HG03565 (cell line): ENCODE measurements around the gene CGNL1.

Source experiments
- ATAC-seq: cut with Tn5 transposase; IDR thresholded peaks from one replicate; pipeline ENCODE4 v1.9.1; 2021; ENCODE audit warnings: mild to moderate bottlenecking, moderate library complexity; ENCODE audit not compliant: unreplicated experiment

The CGNL1 gene

GRCh38 chr15:57519806-57520205 lies 143.5 kb downstream of the CGNL1 start:
- no peak for ATAC-seq

DNA sequence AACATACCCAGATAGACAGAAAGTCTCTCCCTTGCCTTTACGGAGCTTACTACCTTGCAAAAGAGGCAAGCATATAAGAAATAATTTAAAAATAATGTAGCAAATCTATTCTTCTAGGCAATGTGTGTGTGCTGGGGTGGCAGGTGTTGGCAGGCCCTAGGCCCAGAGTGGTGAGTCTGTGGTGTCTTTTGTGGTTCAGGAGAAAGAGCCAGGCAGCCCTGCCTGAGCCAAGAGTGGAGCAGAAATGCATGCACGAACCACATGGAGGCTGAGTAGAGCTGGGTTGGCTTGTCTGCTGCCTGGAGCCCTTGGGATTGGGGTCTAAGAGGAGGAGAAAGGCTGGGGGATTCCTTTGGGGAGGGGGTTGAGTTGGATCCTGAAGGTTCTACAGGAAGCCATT lies 145.2 kb downstream of the CGNL1 start:
- ATAC-seq = no peak

DNA sequence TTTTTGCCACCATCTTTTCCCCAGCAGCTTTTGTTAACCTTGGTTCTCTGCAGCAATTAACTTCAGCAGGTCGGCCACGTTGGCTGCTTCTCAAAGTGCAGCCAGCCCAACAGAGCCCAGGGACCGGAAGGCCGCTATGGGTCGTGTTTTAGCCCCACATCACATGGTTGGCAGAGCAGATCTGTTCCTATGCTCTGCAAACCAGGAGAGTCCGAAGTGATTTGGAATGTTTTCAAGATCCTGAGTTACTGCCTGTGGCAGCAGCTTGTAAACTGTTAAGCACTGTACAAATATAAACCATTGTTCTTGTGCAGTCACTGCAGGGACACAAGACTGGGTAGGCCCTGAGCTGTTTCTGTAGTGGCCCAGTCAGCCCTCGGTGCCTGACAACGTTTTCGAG lies 145.8 kb downstream of the CGNL1 start:
- ATAC-seq = no peak

- no peak for ATAC-seq
Measured at GRCh38 chr15:57525581-57525980, 149.3 kb downstream of the CGNL1 start.

DNA sequence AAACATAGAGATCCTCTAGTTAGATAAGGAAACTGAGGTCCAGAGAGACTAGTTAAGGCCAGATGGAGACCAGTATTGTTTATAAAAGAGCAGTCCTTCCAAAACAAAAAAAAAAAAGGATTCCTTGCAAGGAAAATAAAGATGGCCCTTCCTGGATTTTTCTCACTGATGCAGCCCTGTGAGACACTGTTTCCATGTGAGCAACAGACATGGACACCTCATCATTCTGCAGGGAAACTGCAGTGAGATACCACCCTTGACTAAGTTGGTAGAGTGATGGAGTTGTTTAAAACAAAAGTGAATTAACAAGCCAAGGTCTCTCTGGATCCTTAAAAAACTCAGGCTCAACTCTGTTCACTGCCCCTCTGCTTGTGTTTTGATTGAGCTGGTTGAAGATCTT lies 149.8 kb downstream of the CGNL1 start:
- no peak for ATAC-seq

DNA sequence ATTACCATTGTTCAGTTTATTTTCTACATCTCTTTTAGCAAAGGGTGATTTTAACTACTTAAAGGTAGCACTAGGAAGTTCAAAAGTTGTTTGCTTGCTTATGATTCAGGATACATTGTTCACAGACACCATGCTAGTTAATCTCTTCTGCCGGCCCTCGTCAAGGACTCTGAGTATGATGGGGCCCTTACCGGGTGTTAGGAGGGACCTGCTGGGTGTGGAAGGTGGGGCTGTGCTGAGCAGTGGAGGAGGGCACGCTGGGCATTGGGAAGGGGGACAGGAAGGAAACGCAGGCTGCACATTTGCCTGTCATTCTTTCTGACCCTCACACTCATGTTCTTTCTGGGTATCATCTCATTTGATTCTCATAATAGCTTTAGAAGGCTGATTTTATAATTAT lies 150.3 kb downstream of the CGNL1 start:
- ATAC-seq = no peak

GRCh38 chr15:57527382-57528091 lies 151.2 kb downstream of the CGNL1 start:
- no peak for ATAC-seq

GRCh38 chr15:57528940-57529565 lies 152.7 kb downstream of the CGNL1 start:
- ATAC-seq = no peak

GRCh38 chr15:57529748-57530147 lies 153.4 kb downstream of the CGNL1 start:
- no peak for ATAC-seq

DNA sequence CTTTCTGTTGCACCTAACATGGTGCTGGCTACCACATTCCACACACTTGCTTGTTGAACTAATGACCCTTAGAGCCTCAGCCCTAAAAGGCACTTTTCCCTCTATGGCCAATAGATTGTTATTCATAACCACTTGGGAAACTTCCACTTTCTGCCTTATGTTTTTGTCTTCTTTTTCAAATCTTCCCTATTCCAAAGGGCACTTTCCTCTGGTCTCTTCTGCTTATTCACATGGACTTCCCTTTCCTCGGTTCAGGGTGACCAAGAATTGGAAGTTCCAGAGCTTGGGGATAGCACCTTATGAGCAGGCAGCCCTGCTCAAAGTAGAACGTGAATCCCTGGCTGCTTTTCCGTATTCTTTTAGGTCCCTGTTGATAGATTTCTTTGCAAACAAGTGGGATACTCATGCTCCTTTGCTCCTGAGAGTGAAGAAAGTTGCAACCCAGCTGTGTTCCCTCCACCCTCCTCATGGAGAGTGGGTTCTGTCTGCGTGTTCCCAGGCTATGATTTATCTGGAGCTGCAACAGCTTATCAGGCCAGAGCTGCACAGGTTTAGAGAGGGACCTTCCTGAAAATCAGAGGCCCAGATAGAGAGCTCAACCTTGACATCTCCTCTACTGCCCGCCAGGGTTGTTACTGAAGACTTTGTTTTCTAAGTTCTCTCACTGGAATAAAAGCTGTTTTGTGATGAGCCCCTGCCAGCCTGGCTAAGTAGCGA lies 156.6 kb downstream of the CGNL1 start:
- ATAC-seq = no peak

GRCh38 chr15:57533448-57533799 lies 157.1 kb downstream of the CGNL1 start:
- ATAC-seq = no peak

GRCh38 chr15:57534281-57534680 lies 158.0 kb downstream of the CGNL1 start:
- ATAC-seq = no peak

DNA sequence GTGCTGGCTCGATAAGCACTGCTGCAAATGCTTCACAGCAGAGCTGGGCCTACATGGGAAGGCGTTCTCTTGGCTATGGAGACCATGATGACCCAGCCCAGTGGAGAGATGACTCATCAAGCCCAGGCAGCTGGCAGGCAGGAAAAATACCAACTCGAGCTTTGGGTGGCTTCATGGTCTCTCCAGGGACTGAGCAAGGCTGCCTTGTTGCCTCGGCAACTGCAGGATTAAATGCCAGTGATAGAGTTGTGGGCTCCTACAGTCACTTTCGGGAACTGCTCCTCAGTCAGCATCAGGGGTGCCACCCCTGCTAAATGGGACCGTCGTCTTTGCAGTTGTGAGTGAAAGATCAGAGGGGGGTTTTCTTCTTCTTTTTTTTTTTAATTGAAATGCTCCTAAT lies 160.8 kb downstream of the CGNL1 start:
- no peak for ATAC-seq

GRCh38 chr15:57537488-57538264 lies 161.4 kb downstream of the CGNL1 start:
- no peak for ATAC-seq

- no peak for ATAC-seq
Measured at GRCh38 chr15:57538265-57538529, 161.9 kb downstream of the CGNL1 start.

DNA sequence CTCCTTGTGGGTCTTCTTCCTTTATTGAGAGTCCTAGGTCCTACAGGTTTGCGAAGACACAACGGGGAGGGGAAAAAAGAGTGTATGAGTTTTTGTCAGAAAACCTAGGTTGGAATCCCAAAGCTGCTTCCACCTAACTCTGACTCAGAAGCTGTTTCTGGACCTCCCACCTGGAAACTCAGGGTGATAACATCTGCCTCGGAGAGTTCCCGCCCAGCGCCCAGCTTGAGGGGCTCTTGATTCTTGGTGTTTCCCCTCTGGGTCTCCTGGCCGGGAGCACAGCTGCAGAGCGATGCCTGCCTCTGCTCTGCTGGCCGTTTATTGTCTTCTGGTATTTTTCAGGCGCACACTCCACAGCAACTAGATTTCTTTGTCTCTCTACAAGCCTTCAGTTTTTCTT lies 162.5 kb downstream of the CGNL1 start:
- ATAC-seq = no peak

GRCh38 chr15:57540211-57540610 lies 163.9 kb downstream of the CGNL1 start:
- no peak for ATAC-seq

DNA sequence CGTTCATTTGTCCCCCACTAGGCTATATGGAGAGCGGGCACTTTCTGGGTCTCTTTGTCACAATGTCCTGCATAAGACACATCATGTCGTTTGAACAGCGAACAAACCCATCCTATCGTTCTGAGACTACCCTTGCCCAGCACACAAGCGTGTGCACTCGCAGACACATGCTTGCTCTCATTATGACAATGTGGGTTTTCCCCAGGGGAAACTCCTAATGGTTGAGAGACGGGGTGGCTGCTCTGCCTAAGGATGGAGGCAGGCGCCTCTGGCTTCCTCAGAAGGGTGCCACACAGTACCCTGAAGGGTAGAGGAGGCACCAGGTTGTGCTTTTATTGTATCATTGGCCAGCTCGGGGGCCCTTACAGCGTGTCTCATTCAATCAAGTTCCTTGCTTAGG lies 164.4 kb downstream of the CGNL1 start:
- peak; percentile 81 for ATAC-seq

GRCh38 chr15:57541271-57541670 lies 165.0 kb downstream of the CGNL1 start:
- ATAC-seq = no peak

DNA sequence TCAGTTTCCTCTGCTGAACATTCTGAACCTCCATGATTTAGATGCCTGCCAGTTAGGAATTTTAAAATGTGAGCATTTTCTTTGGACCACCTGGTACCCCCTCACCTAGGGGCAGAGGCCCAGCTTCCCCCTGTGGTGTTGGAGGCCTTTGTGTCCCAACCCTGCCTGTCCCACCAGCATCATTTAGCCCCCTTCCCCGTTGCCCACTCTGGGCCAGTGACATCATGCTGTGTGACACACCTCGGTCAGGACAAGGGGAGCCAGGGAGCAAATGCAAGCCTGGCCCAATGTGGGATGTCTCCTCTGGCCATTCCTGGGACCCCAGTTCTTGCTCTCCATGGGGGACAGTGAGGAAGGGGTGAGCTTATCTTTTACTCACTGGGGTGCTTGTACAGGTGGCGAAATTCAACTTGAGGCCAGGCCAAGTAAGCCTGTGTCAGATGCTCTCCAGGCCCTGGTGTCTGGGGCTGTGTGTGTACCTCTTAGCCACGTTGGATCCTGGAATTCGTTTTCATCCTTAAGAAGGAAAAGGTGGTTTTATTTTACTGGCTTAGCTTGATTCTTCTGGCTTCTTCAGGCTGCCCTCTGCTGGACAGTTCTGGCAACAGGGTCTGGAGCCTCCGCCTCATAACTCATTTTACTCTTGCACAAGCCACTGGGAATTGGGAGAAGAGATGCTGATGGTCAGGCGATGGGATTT lies 165.7 kb downstream of the CGNL1 start:
- no peak for ATAC-seq

DNA sequence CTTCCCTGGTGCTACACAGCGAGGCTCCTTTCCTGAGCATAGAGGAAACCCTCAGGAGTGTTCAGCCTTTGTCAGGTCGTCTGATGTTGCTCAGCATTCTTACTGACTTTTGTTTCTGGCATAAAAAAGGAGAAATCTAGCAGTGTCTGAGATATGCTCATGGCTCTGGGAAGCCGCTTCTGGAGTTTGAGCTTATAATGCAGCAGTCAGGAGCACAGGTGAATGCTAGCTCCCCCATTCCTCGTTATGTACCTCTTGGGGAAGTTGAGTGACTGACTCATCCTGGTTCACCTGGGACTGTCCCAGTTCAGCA lies 166.2 kb downstream of the CGNL1 start:
- ATAC-seq = no peak
